Skeletal muscle cell (primary cell): ENCODE results near the gene SERPINB2.
"Not testable (repeated sequence)": the region's sequence is repeated elsewhere in the genome, so short reads cannot be mapped to it uniquely, and the experiment has no call there.

Experiments used
- DNase-seq: peaks from one replicate; pipeline ENCODE4 v3.0.0-alpha.2; 2010; ENCODE audit warnings: low read depth
- H3K4me3 ChIP-seq: 2 replicates; pipeline ENCODE4 v1.5.1; 2011; ENCODE audit warnings: low read depth, mild to moderate bottlenecking, control low read depth, low read length, moderate library complexity

Gene SERPINB2

GRCh38 chr18:63928331-63928730, 40.8 kb downstream of the SERPINB2 start:
- DNase-seq = no peak
- no peak overlapping the region for H3K4me3 ChIP-seq

- H3K4me3 ChIP-seq, DNase-seq: not testable (repeated sequence)
These were observed 41.9 kb downstream of the SERPINB2 start for GRCh38 chr18:63929369-63929768.

GRCh38 chr18:63930773-63931354, 43.4 kb downstream of the SERPINB2 start:
- DNase-seq = no peak
- no peak overlapping the region for H3K4me3 ChIP-seq

- no peak for DNase-seq
These were observed 48.8 kb downstream of the SERPINB2 start for GRCh38 chr18:63936156-63936931.

GRCh38 chr18:63936932-63937393, 49.5 kb downstream of the SERPINB2 start:
- peak overlapping the region; percentile 63 for H3K4me3 ChIP-seq
- DNase-seq = no peak

More at GRCh38 chr18:63936156-63936931, 48.8 kb downstream of the SERPINB2 start:
- peak overlapping the region; percentile 63 for H3K4me3 ChIP-seq

- H3K4me3 ChIP-seq = no peak overlapping the region
- DNase-seq = no peak
These were observed 52.5 kb downstream of the SERPINB2 start for GRCh38 chr18:63940008-63940407.

DNA sequence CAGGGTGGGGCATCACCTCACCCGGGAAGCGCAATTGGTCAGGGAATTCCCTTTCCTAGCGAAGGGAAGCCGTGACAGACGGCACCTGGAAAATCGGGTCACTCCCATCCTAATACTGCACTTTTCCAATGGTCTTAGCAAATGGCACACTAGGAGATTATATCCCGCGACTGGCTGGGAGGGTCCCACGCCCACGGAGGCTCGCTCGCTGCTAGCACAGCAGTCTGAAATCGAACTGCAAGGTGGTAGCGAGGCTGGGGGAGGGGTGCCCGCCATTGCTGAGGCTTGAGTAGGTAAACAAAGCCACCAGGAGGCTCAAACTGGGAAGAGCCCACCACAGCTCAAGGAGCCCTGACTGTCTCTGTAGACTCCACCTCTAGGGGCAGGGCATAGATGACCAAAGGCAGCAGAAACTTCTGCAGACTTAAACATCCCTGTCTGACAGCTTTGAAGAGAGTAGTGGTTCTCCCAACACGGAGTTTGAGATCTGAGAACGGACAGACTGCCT, 53.1 kb downstream of the SERPINB2 start:
- H3K4me3 ChIP-seq, DNase-seq: not testable (repeated sequence)

DNA sequence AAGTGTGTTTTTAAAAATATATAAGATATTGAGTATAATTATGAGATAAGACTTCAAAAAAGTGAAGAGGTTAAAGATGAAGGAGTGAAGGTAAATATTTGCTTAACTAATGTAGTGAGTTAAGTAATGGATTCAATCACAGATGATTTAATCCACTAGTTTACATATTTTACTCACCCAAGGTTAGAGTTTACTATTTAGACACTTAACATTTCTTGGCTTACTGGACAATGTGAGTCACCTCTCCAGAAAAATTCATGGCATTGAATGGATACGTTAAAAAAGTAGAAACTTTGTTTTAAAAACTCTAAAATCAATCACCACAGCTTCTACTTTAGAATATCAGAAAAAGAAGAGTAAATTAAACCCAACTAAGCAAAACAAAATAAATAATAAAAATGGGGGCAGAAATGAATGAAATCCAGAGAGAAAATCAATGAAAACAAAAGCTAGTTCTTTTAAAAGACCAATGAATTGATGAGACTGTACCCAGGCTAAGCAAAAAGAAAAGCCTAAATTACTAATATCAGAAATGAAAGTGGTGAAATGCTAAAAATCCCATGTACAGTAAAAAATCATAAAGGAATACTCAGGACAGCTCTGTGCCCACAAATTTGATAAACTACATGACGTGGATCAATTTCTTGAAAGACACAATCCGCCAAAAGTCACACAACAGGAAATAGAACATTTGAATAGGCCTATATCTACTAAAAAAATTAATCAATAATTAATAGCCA, 59.7 kb downstream of the SERPINB2 start:
- no peak overlapping the region for H3K4me3 ChIP-seq
- no peak for DNase-seq

- peak within 1 kb of the TSS; percentile 47 for H3K4me3 ChIP-seq
- no peak for DNase-seq
These were observed 61.7 kb downstream of the SERPINB2 start, which contains the start of gene HMSD for GRCh38 chr18:63949068-63949737. TSS of gene HMSD (plus strand) at chr18:63949301. CDS start at chr18:63953456, 4,155 bp downstream.

- H3K4me3 ChIP-seq = no peak overlapping the region
- DNase-seq = no peak
These were observed 63.8 kb downstream of the SERPINB2 start for GRCh38 chr18:63951302-63951705.
